GM18505 (cell line): ENCODE data around the gene C1QTNF5.

Experiments
- ATAC-seq: cut with Tn5 transposase; IDR thresholded peaks from one replicate; pipeline ENCODE4 v1.9.1; 2021; ENCODE audit not compliant: unreplicated experiment
- POLR2A ChIP-seq: IDR thresholded peaks from 4 replicates; pipeline ENCODE4 v1.6.1; 2011; ENCODE audit warnings: borderline replicate concordance; ENCODE audit not compliant: insufficient read depth, insufficient read length; ENCODE audit errors: extremely low read depth

Gene C1QTNF5

GRCh38 chr11:119369132-119369925 is 28.6 kb upstream of the C1QTNF5 start:
- no peak for ATAC-seq
- TF ChIP-seq POLR2A, result no peak

GRCh38 chr11:119368121-119369034 is 27.7 kb upstream of the C1QTNF5 start:
- no peak for TF ChIP-seq POLR2A
- no peak for ATAC-seq

- no peak for ATAC-seq
- TF ChIP-seq POLR2A, result no peak
Observed at GRCh38 chr11:119367661-119368120, 27.0 kb upstream of the C1QTNF5 start.

GRCh38 chr11:119366690-119367620 is 26.3 kb upstream of the C1QTNF5 start:
- no peak for TF ChIP-seq POLR2A
- no peak for ATAC-seq

- no peak for TF ChIP-seq POLR2A
- no peak for ATAC-seq
Observed at GRCh38 chr11:119365071-119365591, 24.4 kb upstream of the C1QTNF5 start.

- no peak for TF ChIP-seq POLR2A
- ATAC-seq, result no peak
Observed at GRCh38 chr11:119363851-119364590, 23.3 kb upstream of the C1QTNF5 start.

- ATAC-seq, result no peak
- TF ChIP-seq POLR2A, result no peak
Observed at GRCh38 chr11:119363081-119363850, 22.6 kb upstream of the C1QTNF5 start.

- TF ChIP-seq POLR2A, result no peak
- ATAC-seq, result no peak
Observed at GRCh38 chr11:119362741-119363080, 22.0 kb upstream of the C1QTNF5 start.

- no peak for ATAC-seq
- no peak for TF ChIP-seq POLR2A
Observed at GRCh38 chr11:119361941-119362725, 21.4 kb upstream of the C1QTNF5 start.

GRCh38 chr11:119361056-119361787 is 20.5 kb upstream of the C1QTNF5 start:
- ATAC-seq, result no peak
- TF ChIP-seq POLR2A, result no peak
